DMS79 (cell line): Measurements from ENCODE around the gene ITGB7.

Experiments
- DNase-seq: peaks from one replicate; lab custom pipeline; 2025; lab: John Stamatoyannopoulos, UW

The ITGB7 gene, protein sequence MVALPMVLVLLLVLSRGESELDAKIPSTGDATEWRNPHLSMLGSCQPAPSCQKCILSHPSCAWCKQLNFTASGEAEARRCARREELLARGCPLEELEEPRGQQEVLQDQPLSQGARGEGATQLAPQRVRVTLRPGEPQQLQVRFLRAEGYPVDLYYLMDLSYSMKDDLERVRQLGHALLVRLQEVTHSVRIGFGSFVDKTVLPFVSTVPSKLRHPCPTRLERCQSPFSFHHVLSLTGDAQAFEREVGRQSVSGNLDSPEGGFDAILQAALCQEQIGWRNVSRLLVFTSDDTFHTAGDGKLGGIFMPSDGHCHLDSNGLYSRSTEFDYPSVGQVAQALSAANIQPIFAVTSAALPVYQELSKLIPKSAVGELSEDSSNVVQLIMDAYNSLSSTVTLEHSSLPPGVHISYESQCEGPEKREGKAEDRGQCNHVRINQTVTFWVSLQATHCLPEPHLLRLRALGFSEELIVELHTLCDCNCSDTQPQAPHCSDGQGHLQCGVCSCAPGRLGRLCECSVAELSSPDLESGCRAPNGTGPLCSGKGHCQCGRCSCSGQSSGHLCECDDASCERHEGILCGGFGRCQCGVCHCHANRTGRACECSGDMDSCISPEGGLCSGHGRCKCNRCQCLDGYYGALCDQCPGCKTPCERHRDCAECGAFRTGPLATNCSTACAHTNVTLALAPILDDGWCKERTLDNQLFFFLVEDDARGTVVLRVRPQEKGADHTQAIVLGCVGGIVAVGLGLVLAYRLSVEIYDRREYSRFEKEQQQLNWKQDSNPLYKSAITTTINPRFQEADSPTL

DNA sequence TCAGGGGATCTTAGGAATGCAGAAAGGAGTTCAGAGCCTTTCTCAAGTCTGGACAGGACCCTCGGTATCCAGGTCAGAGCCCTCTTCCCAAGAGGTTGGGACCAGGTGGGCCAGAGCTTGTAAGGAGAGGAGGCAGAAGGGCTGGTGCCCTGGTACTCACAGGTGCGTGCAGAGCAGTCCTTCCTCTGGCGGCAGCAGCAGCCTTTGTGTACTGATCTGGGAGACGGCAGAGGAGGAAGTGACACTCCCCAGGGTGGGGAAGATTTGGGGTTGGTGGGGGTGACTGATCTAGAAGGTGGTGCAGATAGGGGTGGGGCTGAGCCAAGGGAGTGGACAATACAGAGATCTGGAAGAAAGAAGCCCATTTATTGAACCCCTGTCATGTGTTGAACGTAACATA, at the start of gene ITGB7:
Gene ITGB7, minus strand, starts transcription at position 210 of the 400 bp plus-strand sequence. CDS start 6,808 bp downstream, outside the sequence.
- DNase-seq, result no peak

DNA sequence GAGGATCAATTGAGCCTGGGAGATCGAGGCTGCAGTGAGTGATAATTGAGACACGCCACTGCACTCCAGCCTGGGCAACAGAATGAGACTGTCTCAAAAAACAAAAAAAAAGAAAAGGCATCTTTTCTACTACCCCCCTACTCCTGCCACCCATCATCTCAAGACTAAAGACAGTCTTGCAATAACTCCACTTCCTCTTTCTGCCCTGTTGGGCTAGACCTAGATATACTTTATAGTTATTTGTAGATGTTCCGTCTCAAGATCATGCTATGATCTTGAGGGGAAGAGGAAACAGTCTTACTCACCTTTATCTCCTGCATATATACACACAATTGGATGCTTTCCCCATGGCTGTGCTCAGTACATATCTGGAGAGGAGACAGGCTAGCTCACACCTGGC, 48.9 kb upstream of the ITGB7 start:
- no peak for DNase-seq

DNA sequence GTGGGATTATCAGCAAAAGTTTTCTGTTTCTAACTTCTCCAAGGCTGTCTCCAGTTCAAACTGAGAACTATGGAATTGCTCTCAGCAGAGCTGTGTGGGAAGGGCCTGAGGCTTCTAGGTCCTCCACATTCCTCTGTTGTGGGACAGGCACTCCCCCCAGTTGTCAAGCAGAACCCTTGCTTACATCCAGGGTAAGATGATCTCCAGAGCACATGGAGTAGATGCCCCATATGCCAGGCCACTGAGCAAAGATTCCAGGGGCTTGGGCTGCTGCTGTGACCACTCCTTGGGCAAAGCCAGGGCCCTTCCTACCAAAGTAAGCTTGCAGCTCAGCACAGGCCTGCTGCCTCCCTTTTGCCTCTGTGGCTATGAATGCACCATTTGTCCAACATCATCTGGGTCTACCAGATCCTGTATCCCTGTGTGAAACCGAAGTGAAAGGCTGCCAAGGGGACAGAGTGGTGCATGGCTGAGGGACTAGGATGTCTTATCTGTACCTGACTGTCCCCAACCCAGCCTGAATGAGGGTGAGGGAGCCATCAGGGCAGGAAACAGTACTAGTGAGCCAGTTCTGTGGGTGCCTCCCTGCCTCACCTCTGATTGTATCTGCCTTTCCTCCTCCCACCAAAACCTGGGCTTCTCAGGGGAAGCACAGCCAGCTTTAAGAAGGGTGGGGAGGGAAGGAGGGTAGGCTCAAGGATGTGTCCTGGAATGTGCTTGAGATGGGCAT, 47.9 kb upstream of the ITGB7 start:
- DNase-seq, result no peak

DNA sequence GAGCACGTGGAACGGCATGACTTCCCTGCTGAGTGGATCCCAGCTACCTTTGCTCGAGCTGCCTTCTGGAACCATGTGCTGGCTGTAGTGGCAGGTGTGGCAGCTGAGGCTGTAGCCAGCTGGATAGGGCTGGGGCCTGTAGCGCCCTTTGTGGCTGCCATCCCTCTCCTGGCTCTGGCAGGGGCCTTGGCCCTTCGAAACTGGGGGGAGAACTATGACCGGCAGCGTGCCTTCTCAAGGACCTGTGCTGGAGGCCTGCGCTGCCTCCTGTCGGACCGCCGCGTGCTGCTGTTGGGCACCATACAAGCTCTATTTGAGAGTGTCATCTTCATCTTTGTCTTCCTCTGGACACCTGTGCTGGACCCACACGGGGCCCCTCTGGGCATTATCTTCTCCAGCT, 46.2 kb upstream of the ITGB7 start:
- no peak for DNase-seq

DNA sequence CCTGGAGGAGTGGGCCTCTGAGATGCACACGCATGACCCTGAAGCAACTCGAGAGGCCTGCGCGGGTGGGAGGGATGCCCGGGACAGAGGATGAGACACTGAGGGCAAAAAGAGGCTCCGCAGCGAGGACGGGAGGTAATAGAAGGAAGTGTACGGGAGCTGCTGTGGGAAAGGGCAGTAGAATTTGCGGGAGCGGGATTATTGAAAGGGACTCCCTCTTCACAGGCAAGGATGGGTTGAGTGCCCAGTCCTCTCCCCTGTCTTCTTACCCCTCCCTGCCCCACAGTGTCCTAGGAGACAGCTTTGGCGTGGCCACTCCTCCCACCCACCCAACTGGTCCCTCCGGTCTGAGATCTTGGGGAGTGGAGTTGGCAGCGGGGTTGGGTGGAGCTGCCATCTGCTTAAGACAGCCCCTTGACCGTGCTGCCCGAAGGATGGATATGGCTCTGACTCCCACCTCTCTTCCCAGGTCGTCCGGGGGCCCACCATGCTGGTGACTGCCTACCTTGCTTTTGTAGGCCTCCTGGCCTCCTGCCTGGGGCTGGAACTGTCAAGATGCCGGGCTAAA, 45.4 kb upstream of the ITGB7 start:
- peak; percentile 8 for DNase-seq

DNA sequence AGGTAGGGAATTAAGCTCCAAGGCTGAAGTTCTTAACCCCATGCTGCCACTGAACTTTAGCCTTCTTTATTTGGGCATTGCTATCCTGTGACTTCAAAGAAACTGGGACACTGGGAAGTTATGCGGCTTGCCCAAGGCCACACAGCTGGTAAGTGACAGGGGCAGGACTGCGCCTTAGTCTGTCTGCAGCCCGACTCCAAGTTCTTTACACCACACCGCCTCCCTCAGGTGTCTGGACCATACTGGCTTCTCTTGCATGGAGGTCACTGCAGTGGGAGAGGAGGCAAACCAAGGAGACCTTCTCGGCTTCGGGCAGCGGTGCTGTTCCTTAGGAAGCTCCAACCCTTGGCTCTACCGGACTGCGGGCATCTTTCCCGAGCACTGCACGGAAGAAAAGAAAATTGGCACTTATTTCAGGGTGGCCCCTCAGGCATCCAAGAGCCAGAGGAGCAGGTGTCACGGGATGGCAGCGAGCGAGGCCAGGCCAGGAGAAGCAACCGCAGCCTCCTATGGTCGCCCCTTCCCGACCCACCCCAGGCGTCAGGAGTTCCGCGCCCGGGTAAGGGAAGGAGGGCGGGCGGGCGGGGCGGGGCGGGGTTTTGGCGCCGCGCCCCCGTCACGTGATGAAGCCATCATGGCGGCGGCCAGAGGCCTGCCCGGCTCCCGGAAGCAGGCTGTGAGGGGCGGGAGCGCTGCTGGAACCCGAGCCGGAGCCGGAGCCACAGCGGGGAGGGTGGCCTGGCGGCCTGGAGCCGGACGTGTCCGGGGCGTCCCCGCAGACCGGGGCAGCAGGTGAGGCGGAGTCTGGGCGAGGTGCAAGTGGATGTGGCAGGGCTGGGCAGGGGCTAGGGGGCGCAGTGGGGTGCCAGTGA, 44.7 kb upstream of the ITGB7 start:
- DNase-seq, result peak; percentile 29

DNA sequence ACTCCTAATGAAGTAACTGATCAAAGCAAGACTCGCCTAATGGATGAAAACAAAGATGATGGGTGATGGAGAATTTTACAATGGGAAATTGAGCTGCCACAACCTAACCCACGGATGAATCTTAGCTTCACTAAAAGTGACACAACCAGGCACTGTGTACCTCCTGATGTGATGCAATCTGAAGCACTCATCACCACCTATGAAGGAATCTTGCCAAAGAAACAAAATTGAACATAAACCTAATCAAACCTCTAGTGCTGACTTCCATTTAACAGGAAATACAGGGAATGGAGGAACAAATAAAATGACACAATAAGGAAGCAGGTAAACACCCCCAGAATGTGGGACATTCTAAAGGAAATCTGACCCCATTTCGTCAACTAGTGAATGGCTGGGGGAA, 38.2 kb upstream of the ITGB7 start:
- no peak for DNase-seq

DNA sequence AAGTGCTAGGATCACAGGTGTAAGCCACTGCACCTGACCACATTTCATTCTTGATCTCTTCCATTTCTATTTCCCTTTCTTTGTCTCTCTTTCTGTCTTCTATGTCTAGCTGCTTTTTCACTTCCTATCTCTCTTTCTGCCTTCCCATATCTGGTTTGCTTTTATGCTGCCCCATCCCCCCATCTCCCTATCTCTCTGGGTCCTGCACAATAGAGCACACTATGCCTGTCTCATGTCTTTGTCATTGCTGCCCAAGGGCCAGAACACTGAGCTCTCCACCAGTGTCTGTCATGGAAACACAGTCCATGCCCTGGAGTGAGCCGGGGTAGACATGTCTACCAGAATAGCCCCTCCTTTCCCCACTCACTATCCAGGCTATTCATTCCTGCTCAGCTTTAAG, 37.3 kb upstream of the ITGB7 start:
- DNase-seq, result no peak

DNA sequence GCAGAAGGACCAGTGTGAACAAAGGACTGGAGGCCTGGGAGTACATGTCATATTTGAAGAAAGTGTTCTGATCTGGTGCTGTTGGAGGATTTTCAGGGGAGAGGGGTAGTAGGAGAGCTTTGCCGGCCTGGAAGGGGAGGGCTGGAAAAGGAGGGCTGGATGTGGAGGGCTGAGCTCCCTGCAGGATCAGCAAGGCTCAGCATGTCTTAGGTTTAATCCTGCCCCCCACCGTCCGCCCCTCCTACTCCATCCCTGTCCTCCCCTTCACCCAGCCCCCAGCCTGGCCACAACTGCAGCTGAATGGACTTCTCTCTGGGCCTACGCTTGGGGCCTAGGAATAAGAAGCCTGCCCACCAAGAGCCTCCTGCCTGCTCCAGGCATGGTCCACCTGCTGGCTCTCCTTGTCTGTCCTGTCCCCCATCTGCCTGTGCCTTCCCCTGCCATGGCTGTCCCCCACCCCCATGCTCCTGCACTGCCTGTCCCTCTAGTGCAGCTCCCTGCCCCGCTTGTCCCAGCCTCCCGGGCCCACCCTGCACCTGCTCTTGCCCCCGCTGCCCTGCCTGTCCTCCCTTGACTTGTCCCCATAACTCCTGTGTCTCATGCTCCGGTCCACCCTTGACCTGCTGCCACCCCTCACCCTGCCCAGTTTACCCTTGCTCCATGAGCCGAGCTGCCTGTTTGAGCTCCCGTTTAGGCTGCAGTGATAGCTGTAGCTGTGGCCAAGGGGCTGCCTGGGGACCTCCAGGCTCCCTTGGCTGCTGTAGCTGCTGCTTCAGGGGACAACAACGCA, 34.8 kb upstream of the ITGB7 start:
- DNase-seq, result no peak

DNA sequence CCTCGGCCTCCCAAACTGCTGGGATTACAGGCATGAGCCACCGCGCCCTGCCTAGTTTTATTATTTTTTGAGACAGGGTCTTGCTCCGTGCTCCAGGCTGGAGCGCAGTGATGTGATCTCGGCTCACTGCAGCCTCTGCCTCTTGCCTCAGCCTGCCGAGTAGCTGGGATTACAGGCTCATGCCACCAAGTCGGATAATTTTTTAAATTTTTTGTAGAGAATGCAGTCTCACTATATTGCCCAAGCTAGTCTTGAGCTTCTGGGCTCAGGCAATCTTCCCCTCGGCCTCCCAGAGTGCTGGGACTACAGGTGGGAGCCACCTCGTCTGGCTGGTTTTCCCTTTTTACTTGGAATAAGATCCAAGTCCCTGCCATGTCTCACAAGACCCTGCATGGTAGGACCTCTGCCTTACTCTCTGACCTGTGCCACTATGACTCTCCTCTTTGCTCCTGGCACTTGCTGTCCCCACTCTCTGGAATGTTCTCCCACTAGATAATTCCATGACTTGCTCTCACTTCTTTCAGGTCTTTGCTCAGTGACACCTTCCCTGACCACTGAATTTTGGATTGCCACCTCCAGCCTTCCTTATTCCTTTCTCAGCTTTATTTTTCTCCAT, 32.7 kb upstream of the ITGB7 start:
- no peak for DNase-seq

DNA sequence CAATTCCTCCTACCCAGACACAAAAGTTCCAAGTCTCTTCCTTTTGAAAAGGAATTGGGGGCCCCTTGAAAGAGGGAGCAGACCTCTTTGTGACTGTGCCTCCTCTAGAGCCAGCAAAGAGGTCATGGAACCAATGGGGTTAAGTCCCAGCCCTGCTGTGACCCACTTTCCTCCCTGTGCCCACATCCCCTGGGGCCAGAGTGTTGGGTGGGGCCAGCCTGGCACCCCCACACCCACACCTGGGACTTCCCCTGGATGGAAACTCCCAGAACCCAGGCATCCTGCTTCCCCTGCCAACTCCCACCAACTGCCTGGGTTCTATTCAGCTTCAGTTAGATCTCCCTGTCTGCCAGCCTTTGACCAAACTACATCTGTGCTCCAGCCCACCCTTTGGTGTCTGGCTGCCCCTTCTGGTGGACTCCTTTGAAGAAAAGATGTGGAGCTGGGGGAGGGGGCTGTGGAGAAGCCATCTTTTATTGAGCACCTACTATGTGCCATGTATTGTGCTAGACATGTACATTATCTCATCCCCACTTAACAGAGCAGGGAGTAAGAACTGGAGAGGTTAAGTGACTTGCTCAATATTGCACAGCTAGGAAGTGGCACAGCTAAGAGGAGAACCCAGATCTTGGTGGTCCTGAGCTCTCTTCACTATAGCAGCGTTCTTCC, 29.5 kb upstream of the ITGB7 start:
- no peak for DNase-seq

DNA sequence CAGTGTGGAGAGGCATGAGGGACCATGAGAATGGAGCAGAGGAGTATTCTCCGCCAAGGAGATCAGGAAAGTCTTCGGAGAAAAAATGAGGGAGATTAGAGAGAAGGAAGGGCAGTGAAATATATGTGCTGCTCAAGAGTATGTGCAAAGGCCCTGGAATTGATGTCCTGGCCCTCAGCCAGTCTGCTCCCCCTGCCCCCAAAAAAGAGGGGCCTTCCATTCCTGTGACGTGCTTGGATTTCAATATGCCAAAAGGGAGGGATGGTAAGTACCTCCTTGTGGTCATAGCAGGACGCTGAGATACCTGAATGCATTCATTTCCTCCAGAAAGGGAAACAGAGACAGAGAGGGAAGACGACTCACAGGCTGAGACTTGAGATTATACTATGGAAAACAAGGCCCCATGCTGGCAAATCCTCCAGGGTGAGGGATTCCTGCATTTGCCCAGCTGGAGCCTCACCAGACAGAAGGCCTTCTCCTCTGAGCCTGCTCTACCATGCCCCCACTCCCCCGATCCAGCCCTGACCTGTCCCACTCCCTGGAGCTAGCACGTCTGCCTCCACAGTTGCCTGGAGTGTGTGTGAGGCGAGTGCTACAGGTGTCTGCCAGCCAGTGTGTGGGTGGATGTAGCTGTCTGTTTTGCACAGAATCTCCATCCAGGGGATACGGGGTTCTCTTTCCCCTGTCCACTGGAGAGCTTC, 28.8 kb upstream of the ITGB7 start:
- no peak for DNase-seq

DNA sequence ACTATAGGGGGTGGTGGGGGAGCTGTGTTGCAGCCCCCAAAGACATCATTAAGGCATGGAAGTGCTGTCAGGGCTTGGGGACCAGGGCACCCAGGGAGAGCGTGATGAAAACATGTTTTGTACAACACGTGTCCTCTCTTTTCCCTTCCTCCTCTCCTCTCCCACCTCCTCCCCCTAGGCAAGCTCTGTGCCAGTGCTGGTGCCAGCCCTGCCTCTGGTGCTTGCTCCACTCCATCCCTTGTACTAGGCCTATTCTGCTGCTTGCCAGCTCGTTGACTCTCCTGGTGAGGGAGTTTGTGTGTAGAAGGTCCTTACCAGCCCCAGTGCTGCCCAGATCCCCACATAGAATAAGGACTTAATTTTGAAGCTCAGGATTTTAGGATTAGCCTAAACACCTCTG, 28.1 kb upstream of the ITGB7 start:
- no peak for DNase-seq

DNA sequence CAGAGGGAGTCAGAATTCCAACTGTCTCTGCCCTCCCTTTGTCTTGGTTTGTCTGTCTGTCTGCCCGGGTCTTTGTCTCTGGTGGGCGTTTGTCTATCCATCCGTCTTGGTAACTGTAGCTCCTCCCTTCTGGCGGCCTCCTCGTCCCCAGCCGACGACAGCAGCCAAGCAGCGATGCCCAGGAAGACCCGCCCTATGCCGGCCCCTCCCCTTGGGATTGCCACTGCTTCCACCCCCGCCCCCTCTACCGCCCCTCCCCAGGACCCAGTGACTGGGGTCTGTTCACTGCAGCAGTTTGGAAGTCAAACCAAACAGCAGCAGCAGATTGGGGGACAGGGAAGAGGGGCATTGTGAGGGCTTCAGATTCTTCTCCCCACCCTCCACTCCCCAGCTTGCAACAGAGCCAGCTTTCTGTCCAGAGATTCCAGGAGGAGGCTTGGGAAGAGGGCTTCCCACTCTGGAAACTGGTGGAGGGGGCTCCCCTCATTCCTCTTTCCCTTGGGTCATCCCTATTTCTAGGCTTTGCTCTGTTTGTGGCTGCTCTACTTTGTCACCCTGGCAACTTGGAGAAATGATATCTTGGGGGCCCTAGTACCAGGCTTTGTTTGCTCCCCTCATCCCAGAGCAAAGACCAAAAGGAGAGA, 27.3 kb upstream of the ITGB7 start:
- no peak for DNase-seq

DNA sequence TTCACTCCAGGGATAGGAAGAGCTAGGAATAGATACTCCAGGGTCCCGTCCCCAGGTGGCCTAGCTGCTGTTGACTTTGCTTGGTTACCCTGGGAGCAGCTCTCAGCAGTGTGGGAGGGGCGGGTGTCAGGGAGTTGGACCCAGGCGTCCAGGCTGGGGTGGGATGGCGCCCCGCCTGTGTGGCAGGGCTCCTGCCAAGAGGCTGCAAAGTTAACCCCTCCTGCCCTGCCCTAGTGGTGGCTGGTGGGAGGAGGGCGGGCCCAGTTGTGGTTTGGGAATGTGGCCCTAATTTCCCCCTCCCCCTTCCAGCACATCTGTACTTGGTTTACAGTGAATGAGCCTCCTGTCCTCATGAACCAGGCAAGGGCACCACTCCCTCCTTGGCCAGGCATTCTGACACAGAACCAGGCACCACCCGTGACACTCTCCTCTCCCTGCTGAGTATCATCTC, 26.6 kb upstream of the ITGB7 start:
- DNase-seq, result no peak

DNA sequence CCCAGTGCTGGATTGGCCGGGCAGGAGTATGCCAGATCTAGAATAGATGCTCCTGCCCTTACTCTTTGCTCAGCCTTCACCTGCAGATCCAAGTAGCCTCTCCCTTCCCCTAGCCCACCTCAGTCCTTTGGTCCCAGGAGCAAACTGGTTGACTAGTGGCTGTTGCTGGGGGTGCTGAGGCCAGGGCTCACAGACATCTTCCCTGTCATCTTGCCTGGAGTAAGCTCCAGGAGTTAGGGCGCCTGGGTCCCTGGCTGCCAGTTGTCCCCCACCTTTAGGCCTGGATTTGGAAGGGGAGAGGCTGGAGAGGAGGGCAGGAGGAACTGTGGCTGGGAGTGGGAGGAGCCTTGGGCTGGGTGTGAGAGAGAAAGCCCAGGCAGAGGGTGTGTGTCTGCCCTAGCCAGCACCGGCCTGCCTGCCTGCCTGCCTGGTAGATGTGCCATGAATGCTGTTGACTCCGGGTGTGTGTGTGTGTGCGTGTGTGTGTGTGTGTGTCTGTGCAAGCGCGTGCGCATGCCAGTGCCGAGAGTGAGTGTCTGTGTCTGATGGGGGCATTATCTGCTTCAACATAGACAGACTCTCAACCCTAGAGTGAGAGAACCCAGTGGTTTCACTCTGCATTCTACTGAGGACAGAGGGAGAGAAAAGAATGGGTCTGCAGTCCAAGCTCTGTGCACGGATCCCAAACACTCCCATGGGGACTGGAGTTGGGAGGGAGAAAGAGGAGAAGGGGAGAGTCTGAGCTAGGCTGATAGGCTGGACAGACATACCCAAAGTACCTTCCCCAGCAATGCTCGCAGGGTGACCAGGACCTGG, 25.8 kb upstream of the ITGB7 start:
- DNase-seq, result no peak

DNA sequence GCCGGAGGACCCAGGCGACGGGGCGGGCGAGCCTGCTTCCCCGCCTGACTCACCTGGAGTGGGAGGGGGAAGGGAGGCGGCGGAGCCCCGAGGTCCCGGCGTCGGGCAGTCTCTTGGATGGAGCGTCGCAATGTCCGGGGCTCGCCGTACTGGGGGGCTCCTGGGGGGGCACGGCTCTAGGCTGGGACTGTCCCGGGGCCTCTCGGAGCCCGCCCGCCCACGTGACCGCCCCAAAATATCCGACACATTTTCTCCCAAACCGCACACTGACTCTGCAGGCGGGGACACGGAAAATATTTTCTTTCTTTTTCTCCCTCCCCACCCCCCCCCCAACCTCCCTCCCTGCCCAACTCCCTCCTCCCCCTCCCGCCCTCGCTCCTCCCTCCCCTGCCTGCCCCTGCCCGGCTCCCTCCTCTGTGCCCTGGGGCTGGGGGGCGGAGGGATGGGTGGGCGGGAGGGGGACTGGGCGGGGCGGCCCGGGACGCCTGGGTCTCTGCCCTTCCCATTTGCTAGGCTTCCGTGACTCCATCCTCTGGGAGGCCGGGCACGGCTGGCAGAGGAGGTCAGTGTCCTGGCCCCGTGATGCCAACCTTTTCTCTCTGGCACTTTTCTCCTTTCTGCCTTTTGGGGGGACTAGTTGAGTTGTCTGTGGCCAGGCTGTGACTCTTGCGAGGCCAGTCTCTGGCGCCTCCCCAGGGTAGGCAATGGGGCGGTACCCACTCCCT, 25.0 kb upstream of the ITGB7 start, which contains the start of gene RARG:
Gene RARG, minus strand, starts transcription at position 289 of the 725 bp plus-strand sequence. CDS start 4,664 bp downstream, outside the sequence.
- no peak for DNase-seq
